GM19452 (cell line): Measurements from ENCODE around the gene MEGF11.
"Not testable (repeated sequence)": the region's sequence is repeated elsewhere in the genome, so short reads cannot be mapped to it uniquely, and the experiment has no call there.

Experiments used
- ATAC-seq: cut with Tn5 transposase; IDR thresholded peaks from one replicate; pipeline ENCODE4 v1.9.1; 2021; ENCODE audit not compliant: unreplicated experiment

The MEGF11 gene

DNA sequence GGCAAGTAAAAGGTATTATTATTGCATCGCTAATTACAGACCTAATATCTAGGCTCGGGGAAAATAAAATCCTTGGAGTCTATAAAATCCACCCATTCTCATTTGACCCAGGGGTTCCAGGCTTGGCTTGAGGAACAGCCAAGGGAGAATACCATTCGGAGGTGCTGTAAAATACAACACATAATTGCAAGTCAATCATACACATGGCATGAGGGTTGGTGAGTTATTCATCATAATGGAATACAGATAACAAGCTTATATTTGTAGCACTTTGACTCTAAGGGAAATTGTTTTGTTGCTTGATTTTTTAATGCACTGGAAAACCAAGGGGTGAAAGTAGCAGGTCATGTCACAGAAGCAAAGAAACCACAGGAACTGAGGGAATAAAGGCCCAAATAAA lies 23.0 kb upstream of the MEGF11 start:
- ATAC-seq, result no peak

DNA sequence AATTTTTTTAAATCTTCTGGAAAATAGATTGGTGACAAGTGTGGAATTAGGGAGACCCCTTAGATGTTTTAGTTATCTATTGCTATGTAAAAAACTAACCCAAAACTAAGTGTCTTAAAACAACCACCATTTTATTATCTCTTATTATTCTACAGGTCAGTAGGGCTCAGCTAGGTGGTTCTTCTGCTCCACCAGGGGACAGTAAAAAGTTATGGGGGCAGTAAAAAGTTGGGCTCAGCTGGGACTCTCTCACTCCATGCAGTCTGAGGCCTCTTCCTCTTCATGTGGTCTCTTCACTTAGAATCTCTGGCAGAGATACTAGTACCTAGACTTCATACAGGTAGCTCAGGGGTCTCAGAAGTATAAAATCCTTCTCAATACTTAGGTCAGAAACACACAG lies 21.8 kb upstream of the MEGF11 start:
- ATAC-seq, result no peak

DNA sequence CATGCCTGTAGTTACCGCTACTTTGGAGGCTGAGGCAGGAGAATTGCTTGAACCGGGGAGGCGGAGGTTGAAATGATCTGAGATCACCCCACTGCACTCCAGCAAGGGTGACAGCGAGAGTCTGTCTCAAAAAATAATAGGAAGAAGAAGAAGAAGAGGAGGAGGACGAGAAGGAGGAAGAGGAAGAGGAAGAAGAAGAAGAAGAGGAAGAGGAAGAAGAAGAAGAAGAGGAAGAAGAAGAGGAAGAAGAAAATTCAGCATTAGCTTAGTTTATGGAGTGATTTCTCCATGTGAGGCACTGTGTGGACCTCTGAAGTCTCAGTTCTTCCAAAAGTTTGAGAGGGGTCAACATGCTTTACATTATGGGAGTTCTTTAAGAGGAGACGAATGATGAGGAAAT lies 17.4 kb upstream of the MEGF11 start:
- ATAC-seq, result no peak

DNA sequence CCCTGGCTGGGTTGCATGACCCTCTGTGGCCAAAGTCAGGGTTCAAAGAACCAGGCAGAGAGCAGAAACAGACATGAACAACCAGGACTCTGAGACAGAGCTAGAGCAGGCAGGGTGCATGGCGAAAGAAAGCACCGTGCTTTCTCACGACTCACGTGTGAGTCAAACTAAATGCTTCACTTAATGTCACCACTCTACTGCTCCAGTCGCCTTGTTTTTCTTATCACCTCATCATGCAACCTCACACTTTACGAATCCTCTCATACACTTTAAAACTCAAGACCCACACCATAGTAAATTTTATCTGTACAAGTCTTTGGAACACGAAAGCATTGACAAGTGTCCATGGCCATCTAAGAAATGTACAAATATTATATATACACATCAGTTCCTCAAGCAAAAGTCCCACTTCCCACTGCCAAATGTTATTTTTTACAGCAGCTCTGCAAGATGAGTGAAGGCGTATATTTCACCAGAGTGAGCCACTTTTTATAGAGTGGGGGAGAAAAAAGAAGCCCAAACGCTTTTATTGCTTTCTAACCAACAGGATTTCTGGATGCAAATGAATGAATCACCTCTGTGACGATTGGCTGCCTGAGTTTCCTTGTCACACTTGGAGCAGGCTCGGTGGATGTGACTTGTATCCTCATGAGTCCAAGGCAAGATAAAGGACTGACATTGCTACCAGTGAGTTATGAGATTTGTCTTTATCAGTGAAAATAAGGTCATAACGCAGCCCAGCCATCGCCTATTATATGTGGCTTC lies 16.0 kb upstream of the MEGF11 start:
- ATAC-seq, result no peak

DNA sequence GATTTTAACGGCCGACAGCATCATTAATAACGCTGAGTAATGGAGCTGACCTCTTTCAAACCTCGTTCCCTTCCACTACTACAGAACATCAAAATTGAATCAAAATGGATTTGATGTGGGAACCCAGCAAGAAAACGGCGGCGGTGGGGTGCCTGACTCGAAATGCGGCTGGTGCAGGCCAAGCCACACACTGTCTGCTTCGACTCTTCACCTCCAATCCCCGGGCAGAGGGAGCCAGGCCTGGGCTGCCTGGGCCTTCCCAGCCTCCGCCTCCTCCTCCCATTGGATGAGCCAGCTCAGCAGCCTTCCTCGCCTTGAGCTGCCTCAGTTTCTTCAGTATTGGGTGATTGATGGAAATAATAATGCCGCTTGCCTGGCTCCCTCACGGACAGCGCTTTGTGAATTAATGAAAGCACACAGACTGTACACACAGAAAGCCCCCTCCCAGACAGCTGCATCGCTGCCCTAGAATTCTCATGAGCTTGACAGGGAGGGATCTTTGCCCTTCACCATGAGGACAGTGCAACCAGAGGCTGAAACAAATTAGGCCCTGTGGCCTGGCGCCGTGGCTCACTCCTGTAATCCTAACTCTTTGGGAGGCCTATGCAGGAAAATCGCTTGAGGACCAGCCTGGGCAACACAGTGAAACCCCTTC lies 11.4 kb upstream of the MEGF11 start:
- ATAC-seq, result no peak

DNA sequence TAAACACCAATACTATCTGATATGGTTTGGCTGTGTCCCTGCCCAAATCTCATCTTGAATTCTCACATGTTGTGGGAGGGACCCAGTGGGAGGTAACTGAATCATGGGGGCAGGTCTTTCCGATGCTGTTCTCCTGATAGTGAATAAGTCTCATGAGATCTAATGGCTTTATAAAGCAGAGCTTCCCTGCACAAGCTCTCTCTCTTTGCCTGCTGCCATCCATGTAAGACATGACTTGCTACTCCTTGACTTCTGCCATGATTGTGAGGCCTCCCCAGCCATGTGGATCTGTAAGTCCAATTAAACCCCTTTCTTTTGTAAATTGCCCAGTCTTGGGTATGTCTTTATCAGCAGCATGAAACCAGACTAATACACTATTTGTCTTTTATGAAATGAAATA lies 9.3 kb upstream of the MEGF11 start:
- ATAC-seq, result not testable (repeated sequence)

DNA sequence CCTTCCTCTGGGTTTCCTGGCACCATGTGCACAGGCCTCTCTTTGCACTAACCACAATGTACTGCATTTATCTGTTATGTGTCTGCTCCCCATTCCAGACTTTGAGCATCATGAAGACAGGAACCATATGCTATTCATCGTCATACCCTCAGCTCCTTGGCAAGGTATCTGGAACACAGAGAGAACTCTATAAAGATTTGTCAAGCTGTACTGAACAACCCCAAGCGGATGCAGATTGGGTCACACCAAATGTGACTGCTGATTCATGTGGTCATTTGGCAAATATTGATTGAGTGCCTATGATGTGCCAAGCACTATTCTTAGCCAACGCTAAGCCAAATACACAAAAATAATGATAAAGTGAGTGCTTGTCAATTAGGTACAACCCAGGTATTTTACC lies 7.5 kb upstream of the MEGF11 start:
- ATAC-seq, result no peak

DNA sequence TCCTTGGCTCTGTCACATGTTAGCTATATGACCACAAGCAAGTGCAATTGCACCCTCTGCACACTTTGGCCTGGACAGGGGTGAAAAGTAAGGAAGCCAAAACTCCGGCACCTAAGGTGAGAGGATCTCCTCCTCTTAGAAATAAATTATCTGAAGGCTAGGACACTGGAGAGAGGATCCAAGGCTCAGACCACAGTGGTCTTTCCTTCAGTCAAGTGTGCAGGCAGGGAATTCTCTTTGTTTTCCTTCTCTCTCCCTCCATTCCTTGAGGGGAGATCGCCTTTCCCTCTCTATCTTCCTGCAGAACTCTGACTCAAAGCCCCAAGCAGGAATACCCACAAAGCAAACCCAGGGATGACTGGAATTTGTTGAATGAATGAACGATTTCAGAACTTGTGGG lies 3.1 kb upstream of the MEGF11 start:
- no peak for ATAC-seq

DNA sequence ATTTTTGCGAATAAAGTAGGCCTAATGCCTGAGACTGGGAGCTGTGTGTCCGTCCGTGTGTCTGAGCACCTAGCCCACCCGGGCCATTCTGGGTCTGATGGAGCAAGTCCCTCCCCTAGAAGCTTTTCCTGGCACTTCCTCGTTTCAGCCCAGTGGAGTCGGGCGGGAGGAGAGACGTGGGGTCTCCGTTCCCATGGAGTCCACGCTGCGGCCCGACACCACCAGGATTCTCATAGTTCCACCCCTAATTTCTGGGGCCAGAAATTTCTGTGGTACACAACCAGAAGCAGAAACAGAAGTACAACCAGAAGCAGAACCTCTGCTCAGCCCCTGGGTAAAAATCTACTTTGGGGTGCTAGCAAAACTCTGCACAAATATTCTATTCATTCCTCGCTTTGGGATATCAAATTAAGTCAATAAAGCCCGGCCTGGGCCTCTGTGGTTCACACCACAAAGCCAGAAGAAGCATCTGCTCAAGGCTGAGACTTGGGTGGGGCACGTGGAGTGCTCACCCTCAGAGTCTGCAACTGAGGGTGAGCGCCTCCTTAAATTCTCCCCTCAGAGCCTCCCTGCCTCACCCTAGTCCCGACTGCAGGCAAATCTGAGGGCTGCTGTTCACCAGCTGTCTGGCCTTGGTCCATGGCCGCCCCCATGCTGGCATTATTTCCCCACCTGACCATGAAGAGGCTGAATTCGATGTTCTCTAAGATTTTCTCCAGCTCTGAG lies 1.6 kb upstream of the MEGF11 start:
- ATAC-seq, result no peak

DNA sequence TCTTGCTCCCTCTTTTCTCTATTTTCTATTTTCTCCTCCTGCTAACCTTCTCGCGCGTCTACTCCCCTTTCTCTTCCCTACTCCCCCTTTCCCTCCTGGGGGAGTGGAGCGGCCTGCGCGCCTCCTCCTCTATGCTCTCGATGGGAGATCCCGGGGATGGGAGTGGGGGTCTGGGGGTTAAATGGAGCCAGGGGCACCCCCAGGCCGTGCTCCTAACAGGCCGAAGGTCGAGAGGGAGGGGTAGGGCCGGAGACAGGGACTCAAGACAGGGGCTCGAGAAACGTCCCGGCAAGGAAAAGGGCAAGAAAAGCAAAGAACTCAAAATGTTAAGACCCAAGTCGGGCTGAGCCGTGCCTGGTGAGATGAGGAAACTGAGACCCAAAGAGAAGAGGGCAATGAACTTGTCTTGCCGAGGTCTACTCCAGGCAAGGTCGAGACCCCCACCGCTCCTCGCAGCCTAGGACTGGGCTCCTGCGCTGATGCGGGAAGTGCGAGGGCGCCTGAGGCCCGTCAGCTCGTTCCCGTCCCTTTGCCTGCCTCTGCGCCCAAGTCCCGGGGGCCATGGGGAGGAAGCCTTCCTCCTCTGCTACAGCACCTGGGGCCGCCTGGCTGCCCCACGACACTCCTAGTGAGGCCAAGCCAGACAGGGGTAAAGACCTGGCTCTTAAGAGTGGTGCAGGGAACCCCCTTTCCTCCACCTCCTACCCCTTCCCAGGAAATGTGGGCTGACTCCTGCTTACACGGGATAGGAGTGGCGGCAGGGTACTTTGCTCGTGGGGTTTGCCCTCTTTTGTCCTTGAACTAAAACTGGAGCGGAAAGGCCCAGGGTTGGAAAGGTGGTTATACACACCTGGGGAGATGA lies 770 bp upstream of the MEGF11 start:
- no peak for ATAC-seq

DNA sequence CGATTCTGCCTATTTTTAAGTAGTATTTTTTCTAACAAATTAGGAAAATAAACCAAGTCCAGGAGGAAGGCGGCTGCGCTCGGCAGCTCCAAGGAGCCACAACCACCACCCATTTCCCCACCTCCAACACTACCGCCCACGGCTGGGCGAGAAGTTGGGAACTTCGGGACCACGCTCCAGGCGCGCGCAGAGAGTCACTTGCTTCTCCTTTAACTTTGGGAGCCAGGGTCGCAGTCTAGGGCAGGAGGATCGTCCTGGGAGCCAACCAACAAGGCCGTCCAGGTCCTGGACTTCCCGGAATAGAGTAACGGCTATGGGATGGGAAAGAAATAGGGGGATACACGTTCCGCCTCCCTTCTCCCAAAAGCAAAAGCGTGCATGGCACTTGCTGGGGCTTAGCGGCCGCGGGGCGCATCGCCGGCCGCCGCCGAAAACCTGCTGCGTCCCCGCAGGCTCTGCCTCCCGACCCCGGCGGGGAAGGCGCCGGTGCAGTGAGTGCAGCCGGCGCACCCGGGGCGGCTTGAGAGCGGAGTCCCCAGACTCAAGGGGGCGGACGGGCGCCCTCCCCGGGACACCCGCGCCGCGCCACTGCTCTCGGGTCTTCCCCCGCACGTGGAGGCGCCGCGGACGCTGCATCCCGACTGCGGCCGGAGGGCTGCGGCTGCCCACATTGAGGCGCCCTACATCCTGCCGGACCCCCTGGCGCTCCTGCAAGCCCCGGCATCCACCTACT lies 699 bp downstream of the MEGF11 start:
- ATAC-seq, result no peak

DNA sequence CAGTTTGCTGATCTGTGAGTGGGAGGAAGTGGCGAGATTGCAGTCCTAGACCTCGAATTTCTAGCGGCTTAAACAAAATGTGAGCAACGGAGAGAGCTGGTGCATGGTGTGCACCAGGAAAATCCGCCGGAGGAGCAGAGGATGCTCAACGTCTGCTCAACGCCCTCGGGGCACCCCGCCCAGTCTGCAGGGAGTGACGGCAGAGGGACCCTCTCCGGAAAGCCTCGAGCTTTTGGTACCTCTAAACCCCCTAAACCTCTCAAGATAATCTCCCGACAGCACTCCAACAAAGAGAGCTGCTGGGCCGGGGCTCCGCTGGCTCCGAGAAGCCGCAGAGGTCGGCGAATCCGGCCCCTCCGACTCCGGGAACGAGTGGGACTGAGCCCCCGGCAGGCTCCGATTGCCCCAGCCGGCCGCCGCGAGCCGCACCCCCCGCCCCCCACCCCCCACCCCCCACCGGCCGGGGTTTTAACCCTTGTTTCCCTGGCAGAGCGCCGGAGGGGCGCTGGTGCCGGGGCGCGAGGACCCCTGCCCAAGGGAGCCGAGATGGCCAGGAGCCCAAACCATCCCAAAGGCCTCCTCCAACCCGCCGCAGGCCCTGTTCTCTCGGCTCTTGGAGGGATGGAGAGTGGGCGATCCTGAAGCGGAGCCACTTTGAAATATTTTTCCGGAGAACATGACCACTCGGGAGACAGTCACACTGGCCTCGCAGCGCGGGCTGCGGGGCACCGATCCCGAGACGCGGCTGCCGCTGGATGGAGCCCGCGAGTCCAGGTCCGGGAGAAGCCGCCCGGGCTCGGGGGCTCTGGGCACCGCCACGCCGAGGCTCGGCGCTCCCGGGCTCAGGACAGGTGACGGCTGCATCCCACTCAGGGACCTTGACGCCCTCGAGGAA lies 1.5 kb downstream of the MEGF11 start:
- ATAC-seq, result no peak

DNA sequence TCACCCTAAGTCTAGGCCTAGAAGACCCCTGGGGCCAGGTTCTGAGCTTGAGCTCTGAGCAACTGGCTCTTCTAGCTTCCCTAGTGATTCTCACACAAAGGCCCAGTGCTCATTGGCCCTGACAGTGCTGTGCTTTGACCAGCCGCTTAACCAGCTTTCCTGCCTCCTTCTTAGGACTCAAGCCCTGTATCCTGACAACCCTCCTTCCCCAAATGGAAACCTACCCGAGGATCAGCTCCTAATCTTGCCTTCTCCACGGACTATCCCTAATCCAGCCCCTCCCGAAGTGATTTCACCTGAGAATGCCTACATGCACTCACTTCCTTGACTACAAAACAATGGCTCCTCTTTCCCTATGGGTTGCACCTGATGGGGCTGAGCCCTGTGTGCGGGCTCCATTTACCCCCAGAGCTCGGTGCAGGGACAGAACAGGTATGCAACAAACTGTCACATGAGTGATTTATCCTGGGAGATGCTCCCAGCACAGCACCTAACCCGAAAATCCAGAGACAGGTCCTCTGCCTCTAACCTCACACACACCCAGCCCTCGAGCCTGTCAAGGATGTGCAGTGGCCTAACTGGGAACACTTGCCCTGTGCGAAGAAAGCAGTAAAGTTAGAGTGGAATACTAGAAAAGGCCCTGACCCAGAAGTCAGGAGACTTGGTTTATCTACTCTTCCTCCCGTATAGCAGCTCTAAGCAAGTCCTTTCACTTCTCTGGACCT lies 2.3 kb downstream of the MEGF11 start:
- no peak for ATAC-seq

DNA sequence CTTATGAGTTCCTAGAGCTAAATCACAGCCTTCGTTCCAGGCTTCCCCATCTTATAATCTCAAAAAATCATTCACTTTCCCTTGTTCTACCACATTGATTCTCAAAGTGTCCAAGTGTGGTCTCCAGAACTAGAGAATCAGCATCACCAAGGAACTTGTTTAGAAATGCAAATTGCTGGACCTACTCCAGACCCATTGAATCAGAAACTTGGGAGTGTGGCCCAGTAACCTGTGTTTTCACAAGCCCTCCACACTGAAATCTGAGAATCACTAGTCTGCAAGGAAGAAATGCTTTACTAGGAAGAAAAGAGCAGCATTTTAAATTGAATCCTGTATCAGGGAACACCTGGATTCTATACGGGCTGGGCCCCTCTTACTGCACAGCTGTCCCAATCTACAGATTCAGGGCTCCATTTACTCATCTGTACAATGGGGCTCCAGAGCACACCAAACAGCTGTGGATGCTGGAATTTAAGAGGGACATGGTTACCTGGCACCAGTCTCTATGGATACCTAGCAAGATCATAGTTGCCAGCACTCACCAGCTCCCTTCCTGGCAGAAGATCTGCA lies 3.9 kb downstream of the MEGF11 start:
- no peak for ATAC-seq

DNA sequence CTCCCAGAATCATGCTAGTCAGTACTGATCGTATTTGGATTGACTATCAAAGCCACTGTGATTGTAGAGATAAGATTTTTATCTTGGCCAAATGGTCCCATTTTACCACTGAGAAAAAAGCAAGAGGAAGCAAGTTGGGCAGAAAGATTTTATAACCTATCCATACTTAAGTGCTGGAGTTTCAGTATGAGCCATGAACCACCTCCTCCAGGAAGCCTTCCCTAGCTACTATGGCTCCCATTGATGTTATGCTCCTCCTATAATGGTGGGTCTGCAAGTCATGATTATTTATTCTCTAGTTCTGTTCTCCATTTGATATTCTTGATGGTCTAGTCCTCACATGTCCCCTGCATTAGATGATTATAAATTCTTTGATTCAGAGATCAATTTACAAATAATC lies 6.6 kb downstream of the MEGF11 start:
- ATAC-seq, result no peak

DNA sequence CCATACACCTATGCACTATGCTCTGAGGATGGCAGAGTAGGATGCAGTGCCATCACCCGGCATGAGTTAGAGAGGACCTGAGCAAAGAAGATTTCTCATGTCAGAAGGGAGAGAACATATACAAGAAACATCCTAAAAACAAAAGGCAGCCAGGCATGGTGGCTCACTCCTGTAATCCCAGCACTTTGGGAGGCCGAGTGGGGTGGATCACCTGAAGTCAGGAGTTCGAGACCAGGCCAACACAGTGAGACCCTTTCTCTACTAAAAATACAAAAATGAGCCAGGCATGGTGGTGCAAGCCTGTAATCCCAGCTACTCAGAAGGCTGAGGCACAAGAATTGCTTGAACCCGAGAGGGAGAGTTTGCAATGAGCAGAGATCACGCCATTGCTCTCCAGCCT lies 7.7 kb downstream of the MEGF11 start:
- not testable (repeated sequence) for ATAC-seq

DNA sequence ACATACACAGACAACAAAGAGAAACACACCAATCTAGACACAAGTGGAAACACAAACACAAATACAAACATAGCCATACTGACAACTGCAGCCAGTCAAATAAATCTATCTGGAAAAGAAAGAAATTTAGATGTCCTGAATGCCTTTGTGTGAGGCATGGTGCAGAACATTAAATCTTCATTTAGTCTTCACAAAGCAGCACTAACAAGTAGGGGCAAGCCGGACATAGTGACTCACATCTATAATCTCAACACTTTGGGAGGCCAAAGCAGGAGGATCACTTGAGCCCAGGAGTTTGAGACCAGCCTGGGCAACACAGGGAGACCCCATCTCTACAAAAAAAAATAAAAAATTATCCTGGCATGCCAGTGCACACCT lies 11.7 kb downstream of the MEGF11 start:
- no peak for ATAC-seq

DNA sequence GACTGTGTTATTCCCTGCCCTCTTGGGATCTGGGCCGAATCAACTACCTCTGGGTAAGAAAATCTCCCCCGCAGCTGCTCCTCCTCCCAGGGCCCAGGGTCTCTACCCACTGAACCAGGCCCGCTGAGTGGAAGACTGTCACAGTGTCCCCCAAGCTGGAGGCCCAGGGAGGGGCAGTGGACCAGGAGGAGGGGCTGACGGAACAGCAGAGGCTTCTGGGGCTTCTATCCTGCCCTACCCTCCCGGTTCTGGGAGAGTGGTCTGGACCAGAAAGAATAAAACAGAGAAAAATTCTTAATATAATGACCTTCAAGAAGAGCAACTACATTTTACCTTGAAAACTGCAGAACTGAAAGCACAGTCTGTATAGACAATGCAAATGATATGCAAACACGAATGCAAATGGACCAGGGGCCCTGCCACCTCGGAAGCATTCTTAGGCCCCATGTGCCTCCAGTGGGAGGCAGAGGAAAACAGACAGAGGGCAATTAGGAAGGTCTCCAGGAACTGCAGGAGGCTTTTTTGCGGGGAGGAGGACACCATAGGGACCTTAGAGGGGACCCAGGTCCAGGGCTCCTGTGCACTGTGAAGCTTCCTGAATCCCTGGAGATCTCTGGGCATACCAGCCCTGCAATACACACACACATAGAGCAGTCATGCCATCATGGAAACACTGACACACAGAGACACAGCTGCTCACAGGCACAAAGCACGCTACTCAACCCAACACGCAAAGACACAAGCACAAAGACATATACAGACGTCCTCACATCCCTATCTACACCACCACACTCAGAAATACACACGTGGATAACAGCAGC lies 12.3 kb downstream of the MEGF11 start:
- no peak for ATAC-seq
